VCaP (cell line): Measurements from ENCODE around the gene BEGAIN.

Experiments used
- H3K27ac ChIP-seq: fragments of 450-650 bp; 2 replicates; pipeline ENCODE4 v1.5.1; 2017
- CTCF ChIP-seq: fragments of 450-650 bp; conservative IDR thresholded peaks from 2 replicates; pipeline ENCODE4 v1.5.1; 2017; ENCODE audit warnings: mild to moderate bottlenecking, moderate library complexity

The BEGAIN gene

GRCh38 chr14:100539003-100539660, 48.1 kb downstream of the BEGAIN start:
- TF ChIP-seq CTCF: no peak

GRCh38 chr14:100538351-100539002, 48.7 kb downstream of the BEGAIN start:
- no peak for TF ChIP-seq CTCF
- no peak overlapping the region for H3K27ac ChIP-seq

More at GRCh38 chr14:100539003-100539660, 48.1 kb downstream of the BEGAIN start:
- H3K27ac ChIP-seq: no peak overlapping the region

GRCh38 chr14:100537446-100538350, 49.5 kb downstream of the BEGAIN start:
- TF ChIP-seq CTCF: no peak

GRCh38 chr14:100536721-100537445, 50.3 kb downstream of the BEGAIN start:
- no peak for TF ChIP-seq CTCF
- no peak overlapping the region for H3K27ac ChIP-seq

More at GRCh38 chr14:100537446-100538350, 49.5 kb downstream of the BEGAIN start:
- H3K27ac ChIP-seq: no peak overlapping the region

GRCh38 chr14:100536121-100536510, 51.1 kb downstream of the BEGAIN start:
- no peak for TF ChIP-seq CTCF
- H3K27ac ChIP-seq: no peak overlapping the region

GRCh38 chr14:100535287-100536120, 51.7 kb downstream of the BEGAIN start:
- TF ChIP-seq CTCF: no peak
- H3K27ac ChIP-seq: no peak overlapping the region
